ENCODE data around the gene KLF2. TPM values are rescaled to one million over a fixed set of nuclear protein-coding genes. Genes with fewer than 3 reads are reported as not detected.

The KLF2 gene
- total RNA-seq, 4 donors from 2014 or later, result 16.5 to 139 (median 81.8) TPM

- DNase-seq, result no peak
- Histone ChIP-seq H3K27me3 (no peaks in the 10 kb centered on the region), H3K9me3 (no peaks in the 10 kb centered on the region), H3K4me1 (no peaks in the 10 kb centered on the region), H3K36me3 (no peaks in the 10 kb centered on the region), H3K27ac (no peak overlapping the region), H3K4me3 (no peak overlapping the region)
- TF ChIP-seq CTCF (IDR thresholded peaks at IDR 0.05) (no peak), POLR2A (IDR thresholded peaks at IDR 0.05) (no peak)
- intact Hi-C loops (cut with DNase I; ENCODE audit: low total_unique reads), result no loop called here
Observed at GRCh38 chr19:16363852-16364230, 39.2 kb downstream of the KLF2 start.

GRCh38 chr19:16364231-16364865 is 39.7 kb downstream of the KLF2 start:
- Histone ChIP-seq H3K27ac (no peak overlapping the region), H3K36me3 (no peaks in the 10 kb centered on the region), H3K27me3 (no peaks in the 10 kb centered on the region), H3K4me1 (no peaks in the 10 kb centered on the region), H3K9me3 (no peaks in the 10 kb centered on the region), H3K4me3 (no peak overlapping the region)
- no peak for DNase-seq
- TF ChIP-seq CTCF (IDR thresholded peaks at IDR 0.05) (no peak), POLR2A (IDR thresholded peaks at IDR 0.05) (no peak)
- intact Hi-C loops (cut with DNase I; ENCODE audit: low total_unique reads), result no loop called here

- Histone ChIP-seq H3K4me1 (no peaks in the 10 kb centered on the region), H3K9me3 (no peaks in the 10 kb centered on the region), H3K27ac (peak overlapping the region in 1 of 2 donors; percentile 30), H3K27me3 (no peaks in the 10 kb centered on the region), H3K4me3 (no peak overlapping the region), H3K36me3 (no peaks in the 10 kb centered on the region)
- intact Hi-C loops (cut with DNase I; ENCODE audit: low total_unique reads), result no loop called here
- TF ChIP-seq CTCF (IDR thresholded peaks at IDR 0.05), result no peak
- TF ChIP-seq POLR2A (IDR thresholded peaks at IDR 0.05), result no peak
- no peak for DNase-seq
Observed at GRCh38 chr19:16365300-16365996, 40.8 kb downstream of the KLF2 start.

- no peaks in the 10 kb centered on the region for H3K36me3 ChIP-seq
- H3K27me3 ChIP-seq, result no peaks in the 10 kb centered on the region
- no peak for TF ChIP-seq CTCF (IDR thresholded peaks at IDR 0.05)
- no peak for TF ChIP-seq POLR2A (IDR thresholded peaks at IDR 0.05)
- peak overlapping the region; percentile 11 to 30 for H3K27ac ChIP-seq
- no peak for DNase-seq
- intact Hi-C loops (cut with DNase I; ENCODE audit: low total_unique reads), result no loop called here
- H3K4me3 ChIP-seq, result no peak overlapping the region
- H3K9me3 ChIP-seq, result no peaks in the 10 kb centered on the region
- no peaks in the 10 kb centered on the region for H3K4me1 ChIP-seq
Observed at GRCh38 chr19:16366056-16366432, 41.4 kb downstream of the KLF2 start.

- Histone ChIP-seq H3K4me1 (no peaks in the 10 kb centered on the region), H3K27ac (peak overlapping the region; percentile 11 to 30), H3K9me3 (no peaks in the 10 kb centered on the region), H3K4me3 (no peak overlapping the region), H3K27me3 (no peaks in the 10 kb centered on the region), H3K36me3 (no peaks in the 10 kb centered on the region)
- TF ChIP-seq POLR2A (IDR thresholded peaks at IDR 0.05), result no peak
- no peak for TF ChIP-seq CTCF (IDR thresholded peaks at IDR 0.05)
- intact Hi-C loops (cut with DNase I; ENCODE audit: low total_unique reads), result no loop called here
- no peak for DNase-seq
Observed at GRCh38 chr19:16366433-16367260, 42.0 kb downstream of the KLF2 start.

All from uterus (tissue), 4 donors.